Fibroblast of skin of right quadriceps (primary cell): ENCODE results near the gene SNRPB.

Experiments
- DNase-seq: peaks from one replicate; pipeline ENCODE4 v3.0.0-alpha.2; 2013

Gene SNRPB

DNA sequence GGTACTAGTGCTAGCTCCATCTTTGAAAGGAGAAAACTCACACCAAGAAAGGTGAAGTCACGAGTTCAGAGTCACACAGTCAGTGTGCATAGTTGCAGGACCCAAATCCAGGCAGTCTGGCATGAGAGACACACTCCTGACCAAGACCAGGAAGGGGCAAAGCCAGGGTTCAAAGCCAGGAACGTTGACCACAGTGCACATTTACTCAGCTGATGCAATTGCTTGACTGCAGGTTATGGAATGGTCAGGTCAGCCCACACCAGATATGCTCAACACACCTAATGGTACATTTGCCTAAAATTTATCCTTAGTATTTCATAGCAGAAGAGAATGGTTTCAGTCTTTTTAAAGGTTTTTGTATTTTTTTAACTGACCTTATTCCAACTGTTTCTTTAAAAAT lies 52.2 kb downstream of the SNRPB start:
- DNase-seq: no peak

DNA sequence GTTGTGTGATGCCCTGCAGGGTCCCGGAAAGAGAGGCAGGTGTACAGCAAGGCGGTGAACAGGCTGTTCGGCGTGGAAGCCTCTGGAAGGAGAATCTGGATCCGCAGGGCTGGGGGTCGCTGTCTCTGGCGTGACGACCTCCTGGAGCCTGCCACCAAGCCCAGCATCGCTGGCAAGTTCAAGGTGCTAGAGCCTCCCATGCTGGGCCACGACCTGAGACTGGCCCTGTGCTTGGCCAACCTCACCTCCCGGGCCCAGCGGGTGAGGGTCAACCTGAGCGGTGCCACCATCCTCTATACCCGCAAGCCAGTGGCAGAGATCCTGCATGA lies 53.4 kb downstream of the SNRPB start:
- DNase-seq: no peak

DNA sequence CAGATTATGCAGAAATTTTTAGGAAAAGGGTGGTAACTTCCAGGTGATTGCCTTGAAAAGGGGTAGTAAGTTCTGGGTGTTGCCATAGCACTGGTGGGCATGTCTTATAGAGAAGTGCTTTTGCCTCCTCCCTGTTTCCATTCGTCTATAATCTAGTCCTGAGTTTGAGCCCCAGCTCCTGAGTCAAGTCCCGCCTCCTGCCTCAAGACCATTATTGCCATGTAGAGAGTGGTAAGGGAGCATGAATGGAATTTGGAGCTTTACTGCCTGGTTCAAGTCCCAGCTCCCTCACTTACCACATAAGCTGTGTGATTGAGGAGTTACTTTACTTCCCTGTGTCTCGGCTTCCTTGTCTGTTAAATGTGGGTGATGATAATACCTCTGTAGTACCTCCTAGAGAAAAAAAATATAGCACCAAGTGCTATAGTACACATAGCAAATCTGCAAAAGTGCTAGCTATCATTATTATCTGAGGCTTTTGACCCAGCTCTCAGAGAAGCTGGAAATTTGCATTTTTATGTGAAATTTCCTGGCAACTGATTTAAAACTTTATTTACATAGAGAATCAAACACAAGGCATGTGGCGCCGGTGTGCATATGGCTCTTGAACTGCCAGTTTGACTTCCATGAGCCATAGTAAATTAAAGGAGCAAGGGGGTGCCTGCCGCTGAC lies 53.9 kb downstream of the SNRPB start:
- DNase-seq: no peak
